Measurements from ENCODE around the gene ATP8B4.

DNA sequence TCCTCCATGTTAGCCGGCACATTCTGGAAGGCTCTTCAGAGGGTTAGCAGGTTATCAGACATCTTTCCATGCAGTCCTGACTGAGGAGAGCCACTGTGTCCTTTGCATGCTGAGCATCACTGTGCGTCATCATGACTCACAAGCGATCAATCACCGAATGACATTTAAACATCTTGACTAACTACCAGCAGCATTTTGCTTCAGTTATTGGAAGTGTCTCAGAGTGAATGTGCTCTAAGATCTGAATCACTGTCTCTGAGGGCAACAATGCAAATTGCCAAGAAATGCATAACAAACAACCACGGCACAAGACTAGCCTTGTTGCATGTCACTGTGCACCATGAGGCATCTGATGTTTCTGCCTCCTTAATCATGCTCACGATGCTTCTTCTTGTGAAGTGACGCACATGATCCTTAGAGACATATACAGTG lies 18.3 kb upstream of the ATP8B4 start:
- TF ChIP-seq, protein P1, sequence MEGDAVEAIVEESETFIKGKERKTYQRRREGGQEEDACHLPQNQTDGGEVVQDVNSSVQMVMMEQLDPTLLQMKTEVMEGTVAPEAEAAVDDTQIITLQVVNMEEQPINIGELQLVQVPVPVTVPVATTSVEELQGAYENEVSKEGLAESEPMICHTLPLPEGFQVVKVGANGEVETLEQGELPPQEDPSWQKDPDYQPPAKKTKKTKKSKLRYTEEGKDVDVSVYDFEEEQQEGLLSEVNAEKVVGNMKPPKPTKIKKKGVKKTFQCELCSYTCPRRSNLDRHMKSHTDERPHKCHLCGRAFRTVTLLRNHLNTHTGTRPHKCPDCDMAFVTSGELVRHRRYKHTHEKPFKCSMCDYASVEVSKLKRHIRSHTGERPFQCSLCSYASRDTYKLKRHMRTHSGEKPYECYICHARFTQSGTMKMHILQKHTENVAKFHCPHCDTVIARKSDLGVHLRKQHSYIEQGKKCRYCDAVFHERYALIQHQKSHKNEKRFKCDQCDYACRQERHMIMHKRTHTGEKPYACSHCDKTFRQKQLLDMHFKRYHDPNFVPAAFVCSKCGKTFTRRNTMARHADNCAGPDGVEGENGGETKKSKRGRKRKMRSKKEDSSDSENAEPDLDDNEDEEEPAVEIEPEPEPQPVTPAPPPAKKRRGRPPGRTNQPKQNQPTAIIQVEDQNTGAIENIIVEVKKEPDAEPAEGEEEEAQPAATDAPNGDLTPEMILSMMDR (IDR thresholded peaks at IDR 0.05 in 8 of 11, conservative IDR thresholded peaks at IDR 0.05 in 3 of 11) = no peak
- TF ChIP-seq POLR2A (IDR thresholded peaks at IDR 0.05) (no peak), POLR2AphosphoS5 (IDR thresholded peaks at IDR 0.05) (no peak)

All from spleen (tissue), 7 donors.